HG03060 (cell line): ENCODE data around the gene HAO1.
"Not testable (repeated sequence)": the region's sequence is repeated elsewhere in the genome, so short reads cannot be mapped to it uniquely, and the experiment has no call there.

Experiments
- ATAC-seq: cut with Tn5 transposase; IDR thresholded peaks from one replicate; pipeline ENCODE4 v1.9.1; 2021; ENCODE audit warnings: low read depth, moderate number of reproducible peaks; ENCODE audit not compliant: unreplicated experiment

Gene HAO1

DNA sequence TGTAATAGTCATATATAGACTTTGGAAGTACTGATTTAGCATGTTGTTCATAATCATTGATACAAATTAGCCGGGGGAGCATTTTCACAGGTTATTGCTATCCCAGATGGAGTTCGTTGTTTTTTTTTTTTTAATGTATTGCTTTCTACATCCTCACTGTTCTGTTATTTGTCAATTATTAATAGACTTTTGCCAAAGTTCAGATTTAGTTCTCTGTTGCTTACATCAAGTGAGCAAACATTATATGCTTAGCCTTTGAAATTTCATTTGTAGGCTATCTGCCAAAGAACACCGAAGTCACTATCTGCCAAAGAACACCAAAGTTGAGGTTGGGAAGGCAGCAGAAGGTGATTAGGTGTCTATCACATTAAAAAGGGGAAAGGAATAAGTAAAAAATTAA lies at the start of gene HAO1:
Gene HAO1 (minus strand): TSS at position 118 of the 400 bp plus-strand sequence. CDS start 36 bp downstream, at position 82.
- ATAC-seq: no peak

DNA sequence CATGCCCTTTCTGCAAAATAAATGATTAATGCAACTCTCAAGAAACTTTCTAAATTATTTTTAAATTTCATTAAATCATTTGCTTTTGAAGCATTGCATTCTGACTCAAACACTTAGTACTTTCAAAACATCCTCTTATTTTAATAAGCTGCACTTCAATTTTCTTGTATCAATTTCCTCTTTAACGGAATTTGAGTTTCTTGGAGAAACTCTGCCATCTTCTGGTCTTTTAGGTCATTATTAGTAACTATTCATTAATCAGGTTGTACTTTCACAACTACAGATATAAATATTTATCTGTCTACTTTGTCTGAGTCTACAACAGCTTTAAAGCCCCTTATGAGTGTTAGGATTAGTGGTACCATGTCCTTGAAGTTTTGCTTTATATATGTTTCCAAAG lies 49.1 kb upstream of the HAO1 start:
- ATAC-seq: no peak

DNA sequence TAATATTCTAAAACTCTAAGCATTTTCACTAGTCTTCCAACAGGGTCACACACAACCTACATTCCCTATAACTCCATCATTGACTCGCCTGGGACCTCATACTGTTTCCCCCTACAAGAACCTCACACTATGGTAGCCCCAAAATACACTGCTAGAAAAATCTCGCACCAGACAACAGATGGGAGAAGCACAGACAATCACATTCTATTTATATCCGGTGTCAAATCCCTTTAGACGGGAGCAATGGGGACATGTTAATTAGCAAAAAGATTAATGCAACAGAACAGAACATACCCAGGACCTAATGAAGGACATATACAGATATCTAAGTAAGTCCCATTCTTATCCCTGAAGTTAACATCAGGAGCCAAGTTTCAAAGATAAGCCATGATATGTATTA lies 45.7 kb upstream of the HAO1 start:
- ATAC-seq: no peak

DNA sequence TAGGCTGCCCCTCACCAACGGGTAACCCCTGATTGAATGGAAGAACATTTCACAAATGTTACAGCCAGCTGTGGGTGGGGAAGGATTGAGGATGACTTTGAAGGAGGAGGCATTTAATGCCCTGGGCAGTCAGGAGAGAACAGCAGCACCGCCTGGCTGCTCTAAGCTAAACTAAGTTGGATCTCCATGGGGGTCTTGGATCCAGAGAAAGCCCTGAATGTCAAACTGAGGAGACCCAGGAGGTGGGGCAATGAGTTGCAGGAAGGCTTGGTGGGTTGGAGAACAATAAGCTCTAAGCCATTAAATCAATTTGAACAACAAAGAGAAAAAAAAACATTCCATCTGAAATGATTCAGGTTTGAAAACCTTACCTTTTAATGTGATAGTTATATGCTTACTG lies 43.9 kb upstream of the HAO1 start:
- ATAC-seq: no peak

DNA sequence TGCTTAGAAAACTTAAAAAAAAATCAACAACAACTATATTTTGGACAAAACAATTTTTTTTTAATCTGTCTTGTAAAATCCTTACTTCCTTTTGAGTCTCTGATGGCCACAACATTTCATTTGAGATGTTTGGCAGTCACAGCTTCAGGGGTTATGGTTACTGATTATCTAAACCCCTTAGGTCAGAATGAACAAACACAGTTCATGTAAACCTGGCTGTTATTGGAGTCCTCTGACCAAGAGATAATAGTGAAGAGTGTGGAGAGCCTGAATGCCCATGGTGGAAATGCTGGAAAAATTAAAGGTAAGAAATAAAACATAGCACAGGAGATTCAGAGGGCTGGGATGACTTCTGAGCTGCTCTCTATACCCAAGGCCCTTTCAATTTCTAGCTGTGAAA lies 41.1 kb upstream of the HAO1 start:
- no peak for ATAC-seq

DNA sequence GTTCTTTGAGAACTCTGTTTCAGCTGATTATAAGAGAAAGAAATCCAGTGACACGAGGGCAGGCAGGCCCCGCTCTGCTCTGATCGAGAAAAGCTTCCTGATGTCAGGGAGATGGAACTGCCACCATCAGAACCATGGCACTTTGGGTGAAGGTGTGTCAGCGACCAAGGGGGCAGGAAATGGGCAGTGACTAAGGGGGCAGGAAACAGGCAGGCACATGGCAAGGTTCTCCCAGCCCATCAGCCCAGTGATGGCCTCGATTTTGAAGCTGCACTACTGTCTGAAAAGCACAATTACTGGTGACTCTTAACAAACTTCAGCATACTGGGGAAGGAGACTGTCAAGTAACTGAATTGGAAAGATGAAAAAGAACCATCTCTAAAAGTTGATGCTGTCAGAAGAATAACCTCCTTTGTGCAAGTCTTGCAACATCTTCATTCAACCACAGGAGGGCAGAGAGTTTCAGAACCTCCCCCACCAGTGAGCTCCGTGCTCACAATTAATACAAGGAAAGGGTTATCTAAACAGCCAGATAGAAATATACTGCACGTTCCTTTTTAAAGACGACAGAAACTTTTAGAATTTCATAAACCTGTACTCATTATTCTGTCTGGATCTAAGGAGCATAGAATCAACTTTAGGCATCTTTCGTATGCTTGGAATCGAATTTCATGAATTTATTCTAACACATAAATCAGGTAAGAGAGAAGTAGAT lies 40.2 kb upstream of the HAO1 start:
- no peak for ATAC-seq

DNA sequence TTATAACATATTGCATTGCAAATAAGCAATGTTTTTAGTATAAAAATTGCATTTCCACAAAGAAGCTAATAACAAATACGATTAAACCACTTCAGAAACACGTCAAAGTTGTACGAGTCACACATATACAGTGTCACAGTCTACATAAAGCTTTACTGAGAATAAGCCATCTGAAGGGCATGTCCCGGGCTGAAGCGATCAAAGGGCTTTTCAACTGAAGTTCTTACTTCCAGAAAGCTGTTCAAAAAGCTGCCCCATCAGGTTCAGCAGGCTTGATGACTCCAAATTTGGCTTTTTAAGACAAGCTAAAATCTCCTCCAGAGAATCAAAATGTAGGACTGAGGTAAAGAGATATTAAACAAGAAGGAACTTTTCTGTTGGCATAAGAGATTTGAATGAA lies 37.5 kb upstream of the HAO1 start:
- no peak for ATAC-seq

DNA sequence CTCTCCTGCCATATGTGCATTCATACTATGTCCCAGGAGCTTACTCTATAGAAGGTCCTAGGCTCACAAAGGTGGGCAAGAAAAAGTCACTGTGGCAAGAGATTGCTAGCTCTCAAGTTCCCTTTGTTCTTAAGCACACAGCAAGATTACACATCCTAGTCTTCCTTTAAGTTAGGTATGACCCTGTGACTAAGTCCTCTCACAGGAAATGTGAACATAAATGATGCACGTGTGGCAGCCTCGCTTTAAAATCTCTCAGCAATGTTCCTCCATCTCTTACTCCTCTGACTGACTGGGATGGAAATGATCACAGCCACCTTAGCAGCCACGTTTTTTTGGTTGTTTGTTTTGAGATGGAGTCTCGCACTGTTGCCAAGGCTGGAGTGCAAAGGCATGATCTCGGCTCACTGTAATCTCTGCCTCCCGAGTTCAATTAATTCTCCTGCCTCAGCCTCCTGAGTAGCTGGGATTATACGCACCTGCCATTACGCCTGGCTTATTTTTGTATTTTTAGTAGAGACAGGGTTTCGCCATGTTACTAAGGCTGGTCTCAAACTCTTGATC lies 35.7 kb upstream of the HAO1 start:
- no peak for ATAC-seq

DNA sequence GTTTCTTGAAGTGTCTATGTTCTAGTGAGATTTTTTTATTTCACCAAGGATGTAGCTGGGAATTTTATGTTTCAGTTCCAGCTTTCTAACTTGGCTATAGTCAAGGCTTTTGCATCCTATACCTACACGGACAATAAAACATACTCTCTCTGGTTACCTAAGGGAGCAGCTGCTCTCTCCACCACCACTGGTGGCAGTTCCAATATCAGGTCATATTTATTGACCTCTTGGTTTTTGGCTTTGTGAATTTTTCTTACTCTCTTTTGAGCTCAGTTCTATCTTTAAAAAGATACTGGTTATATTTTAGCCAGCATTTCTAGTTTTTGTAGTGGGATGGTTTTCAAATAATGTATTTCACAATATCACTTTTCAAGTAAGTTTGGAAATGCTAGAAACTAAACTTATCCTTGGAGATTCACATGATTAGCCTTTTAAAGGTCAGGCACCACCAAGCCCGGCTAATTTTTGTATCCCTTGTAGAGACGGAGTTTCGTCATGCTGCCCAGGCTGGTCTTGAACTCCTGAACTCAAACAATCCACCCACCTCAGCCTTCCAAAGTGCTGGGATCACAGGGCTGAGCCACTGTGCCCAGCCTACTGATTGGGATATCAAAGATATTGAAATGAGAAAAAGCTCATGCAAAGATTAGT lies 34.7 kb upstream of the HAO1 start:
- no peak for ATAC-seq

DNA sequence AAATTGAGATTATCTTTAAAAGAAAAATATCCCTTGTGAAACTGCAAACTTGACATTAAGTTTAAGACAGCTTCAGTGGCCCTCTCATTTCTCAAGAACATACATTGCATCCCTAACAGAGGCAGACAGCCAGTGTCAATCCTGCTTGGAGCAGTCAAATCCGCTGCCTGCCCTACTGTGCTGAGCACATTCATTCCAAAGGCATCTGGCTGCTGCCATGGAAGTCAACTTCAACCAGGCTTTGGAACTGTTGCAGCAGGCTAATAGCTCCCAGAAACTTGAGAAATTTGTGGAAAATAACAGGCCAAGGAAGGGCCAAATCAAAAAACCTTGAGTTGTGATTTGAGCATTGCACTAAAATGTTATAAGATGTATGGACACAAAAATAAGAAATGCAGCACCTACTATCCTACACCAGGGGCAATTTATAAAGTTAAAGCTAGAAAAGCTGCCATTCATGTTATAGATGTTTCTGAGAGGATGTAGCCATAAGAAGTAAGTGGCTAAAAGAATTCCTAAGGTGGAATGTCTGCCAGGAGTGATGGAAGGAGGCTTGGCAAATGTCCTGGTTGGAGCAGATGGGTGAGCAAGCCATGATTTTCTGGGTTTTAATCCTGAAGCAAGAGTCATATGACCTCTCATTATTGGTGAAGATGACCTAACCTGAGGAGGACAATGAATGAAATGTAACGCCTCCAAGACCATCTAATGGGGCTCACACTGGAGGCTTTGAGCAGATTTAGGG lies 31.4 kb upstream of the HAO1 start:
- no peak for ATAC-seq

DNA sequence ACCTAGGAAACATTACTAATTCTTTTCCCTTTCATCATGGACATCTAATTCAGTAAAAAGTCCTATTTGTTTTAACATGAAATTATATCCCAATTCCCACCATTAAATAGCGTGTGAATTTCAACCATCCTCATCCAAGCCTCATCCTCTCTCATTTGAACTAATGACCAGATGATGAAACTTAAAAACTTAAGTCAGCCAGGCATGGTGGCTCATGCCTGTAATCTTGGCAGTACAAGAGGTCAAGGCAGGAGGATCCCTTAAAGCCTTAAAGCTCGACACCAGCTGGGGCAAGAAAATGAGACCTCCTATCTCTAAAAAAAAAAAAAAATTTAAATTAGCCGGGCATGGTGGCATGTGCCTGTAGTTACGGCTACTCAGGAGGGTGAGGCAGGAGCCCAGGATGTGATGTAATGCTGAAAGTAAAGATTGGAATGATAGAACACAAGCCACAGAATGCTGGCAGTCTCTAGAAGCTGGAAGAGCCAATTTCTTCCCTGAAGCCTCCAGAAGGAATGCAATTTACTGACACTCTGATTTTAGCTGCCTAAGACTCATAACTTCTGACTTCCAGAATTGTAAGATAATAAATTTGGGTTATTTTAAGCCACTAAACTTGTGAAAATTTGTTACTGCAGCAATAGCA lies 27.1 kb upstream of the HAO1 start:
- ATAC-seq: no peak

DNA sequence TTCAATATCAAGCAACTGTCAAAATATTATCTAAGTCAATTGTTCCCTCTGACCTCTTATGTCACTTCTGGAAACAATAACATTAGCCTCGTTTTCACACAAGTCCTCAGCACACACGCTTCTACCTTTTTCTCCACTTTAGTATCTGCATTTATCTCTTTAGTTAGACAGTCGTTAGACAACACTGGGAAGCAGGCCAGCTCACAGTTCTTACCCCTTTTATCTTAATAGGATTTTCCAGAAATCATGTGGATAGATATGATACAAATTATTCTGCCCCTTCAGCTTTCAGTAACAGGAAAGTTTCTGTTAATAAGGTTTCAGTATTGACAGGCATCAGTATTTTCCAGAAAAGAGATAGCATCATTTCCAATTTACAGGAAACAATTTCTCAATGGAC lies 25.9 kb upstream of the HAO1 start:
- no peak for ATAC-seq

DNA sequence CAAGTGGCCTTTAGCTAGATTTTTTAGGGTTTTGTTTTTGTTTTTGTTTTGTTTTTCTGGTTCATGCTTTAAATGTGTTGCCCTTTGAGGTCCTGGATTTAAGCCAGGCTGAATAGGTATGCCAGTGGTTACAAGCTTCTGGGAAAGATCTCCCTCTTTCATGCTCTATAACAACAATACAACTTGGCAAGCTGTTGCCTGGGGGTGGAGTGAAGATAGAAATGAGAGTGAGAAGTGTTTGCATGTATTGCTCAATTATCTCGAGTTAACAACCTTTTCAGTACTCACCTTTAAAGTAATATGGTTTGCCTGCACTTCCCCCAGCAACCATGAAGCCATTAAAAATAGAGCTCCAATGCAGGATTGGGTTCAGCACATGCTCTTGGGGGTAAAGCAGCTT lies 19.2 kb upstream of the HAO1 start:
- ATAC-seq: no peak

DNA sequence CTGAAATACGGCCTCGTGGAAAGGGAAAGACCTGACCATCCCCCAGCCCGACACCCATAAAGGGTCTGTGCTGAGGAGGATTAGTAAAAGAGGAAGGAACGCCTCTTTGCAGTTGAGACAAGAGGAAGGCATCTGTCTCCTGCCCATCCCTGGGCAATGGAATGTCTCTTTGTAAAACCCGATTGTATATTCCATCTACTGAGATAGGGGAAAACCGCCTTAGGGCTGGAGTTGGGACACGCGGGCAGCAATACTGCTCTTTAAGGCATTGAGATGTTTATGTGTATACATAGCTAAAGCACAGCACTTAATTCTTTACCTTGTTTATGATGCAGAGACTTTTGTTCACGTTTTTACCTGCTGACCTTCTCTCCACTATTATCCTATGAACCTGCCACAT lies 16.3 kb upstream of the HAO1 start:
- ATAC-seq: not testable (repeated sequence)

DNA sequence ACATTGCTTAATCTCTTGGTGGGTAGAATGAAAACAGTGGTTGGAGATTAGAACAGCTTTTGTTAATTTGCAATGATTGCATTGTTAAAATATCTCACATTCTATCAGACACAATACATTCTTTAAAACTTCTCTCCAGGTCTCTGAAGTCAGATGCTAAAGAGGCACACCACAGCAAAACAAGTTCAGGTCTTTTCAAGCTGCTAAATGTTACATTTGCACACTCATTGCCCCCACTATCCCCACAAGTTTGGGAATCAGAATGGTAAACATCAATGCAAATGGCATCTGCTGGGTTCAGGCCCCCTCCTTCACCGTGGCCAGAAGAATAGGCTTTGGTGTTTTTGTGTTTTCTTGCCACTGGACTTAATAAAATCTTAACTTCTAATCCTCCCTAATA lies 10.1 kb upstream of the HAO1 start:
- no peak for ATAC-seq

DNA sequence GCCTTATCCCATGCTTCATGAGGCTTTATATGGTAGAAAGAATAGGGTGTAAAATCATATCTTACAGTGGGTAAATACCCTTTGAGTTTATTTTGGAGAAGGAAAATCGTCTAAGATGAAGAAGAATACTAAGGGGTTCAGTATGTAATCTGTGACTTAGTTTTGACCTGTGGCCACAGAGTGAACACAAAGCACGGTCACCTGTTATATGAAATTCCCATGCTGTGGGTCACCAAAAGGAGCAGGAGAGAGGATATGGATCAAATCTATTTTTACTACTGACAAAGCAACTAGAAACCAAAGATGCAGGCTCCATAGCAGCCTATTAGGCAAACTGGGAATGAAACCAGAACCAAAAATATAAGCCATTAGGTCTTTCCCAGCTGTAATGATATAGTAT lies 3.6 kb upstream of the HAO1 start:
- no peak for ATAC-seq

DNA sequence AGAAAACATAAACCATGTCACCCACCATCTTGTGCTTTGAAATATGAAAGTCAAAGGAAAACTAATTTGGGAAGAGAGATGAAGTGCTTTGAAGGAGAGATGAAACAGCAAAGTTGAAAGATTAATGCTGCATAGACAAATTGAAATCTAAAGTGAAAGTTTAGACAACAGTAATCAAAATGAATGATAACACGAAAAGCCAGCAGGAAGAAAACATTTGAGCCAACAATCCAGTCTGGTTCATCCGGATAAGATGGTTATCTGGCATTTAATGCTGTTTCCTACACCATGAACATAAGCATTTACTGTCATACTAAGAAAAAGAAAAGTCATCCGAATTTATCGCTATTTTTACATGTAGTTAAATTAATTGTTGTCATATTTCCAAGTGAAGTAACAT lies 595 bp downstream of the HAO1 start:
- no peak for ATAC-seq

DNA sequence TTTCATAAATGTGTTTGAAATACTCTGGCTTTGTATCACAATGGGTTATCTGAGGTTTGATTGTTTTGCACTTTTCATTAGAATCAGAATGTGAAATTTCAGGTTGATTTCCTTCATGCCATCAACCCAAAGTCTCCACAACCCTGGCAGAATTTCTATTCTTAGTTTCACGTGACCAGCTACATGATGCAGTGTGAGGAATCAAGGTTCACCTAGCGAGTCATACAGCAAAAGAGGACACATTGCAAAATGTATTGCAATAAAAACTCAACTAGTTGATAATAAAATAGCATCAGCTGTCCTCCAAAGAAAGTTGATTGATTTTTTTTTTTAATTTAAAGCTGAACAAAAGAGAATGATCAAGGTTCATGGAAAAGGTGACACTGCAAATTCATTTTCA lies 2.2 kb downstream of the HAO1 start:
- no peak for ATAC-seq

DNA sequence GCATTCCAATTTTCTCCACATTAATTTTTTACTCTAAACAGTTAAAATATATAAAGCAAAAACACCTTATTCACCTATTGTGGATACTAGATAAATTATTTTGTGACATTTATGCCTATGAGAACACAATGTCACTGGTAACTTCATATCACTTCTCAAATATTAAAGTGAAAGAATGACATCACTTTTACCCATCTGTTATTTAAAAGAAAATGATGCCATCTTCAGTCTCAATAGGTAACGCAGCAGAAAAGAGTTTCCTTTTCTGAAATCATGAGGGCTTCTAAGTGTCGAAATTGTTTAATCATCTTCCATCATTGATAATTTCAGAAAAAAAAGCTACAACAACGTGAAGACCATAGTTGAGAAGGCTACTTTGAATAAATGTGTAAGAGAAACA lies 2.9 kb downstream of the HAO1 start:
- no peak for ATAC-seq

DNA sequence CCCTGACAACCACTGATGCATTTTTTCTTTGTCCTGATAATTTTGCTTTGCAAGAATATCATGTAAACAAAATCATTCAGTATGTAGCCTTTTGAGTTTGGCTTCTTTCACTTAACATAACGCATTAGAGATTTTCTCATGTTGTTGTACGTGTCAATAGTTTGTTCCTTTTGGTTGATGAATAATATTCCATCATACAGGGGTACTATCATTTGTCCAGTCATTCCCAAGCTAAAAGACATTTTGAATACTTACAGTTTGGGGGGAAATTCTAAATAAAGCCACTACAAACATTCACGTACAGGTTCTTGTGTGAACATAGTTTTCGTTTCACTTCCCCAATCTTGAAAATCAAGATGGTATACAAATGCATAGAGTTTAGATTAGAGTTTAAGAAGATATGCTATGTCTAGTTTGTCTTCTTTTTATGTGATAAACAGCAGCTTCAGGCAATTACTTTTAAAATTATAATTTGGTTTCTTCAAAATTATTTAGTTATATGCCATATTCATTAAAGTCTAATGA lies 5.2 kb downstream of the HAO1 start:
- ATAC-seq: no peak

DNA sequence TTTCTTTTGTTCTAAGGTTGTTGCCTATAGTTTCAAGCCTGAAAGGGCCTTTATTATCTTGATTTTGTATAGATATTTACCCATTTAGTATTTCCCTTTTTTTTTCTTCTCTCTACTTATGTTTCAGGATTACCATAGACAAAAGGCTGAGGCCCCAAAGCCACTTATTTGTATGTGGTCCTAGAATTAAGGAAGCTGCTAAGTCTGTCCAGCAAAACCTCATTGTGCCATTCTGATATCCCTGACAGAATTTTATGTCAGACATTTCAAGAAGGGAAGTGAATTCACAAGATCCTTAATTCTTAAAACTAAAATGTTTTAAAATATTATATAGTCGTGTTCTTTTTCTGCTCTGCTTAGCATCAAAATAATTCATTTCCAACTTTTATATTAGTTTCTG lies 6.9 kb downstream of the HAO1 start:
- ATAC-seq: no peak
